Measurements from ENCODE around the gene GALNT2. TPM values are rescaled to one million over a fixed set of nuclear protein-coding genes. Genes with fewer than 3 reads are reported as not detected.

GALNT2 gene
- polyA plus RNA-seq, 2 of the 4 experiments (the other 2 are of a cell fraction), result 66.9 to 114 TPM

- peak overlapping the region; percentile 48 for H3K4me2 ChIP-seq
- 65% methylated on average over 12 of the region's 12 CpGs for WGBS (ENCODE audit: missing lambda C conversion rate)
- ATAC-seq (no peak; a peak in 1 of 6 replicates), DNase-seq (ENCODE audit: low read depth in 1 of 2, low spot score in 1 of 2) (no peak), FAIRE-seq (no peak)
- peak overlapping the region; percentile 24 to 29; a peak in 3 of 6 replicates for H3K27ac ChIP-seq
- TF ChIP-seq FOSL2 (IDR thresholded peaks at IDR 0.05) (no peak), FOSL2 (CRISPR knock-in tag; IDR thresholded peaks at IDR 0.05) (no peak), NPAS2 (CRISPR knock-in tag; IDR thresholded peaks at IDR 0.05; ENCODE audit: borderline replicate concordance) (no peak), REST (IDR thresholded peaks at IDR 0.05) (no peak), HES2 (IDR thresholded peaks at IDR 0.05) (no peak)
- POLR2A ChIA-PET, result no interaction called here
- no peak overlapping the region for H3K4me3 ChIP-seq
- H3K9me3 ChIP-seq, result no peaks in the 10 kb centered on the region
- CTCF ChIA-PET, result interaction anchor here (0.6 to 1.7 kb wide), 2 partner anchors 8 to 44 kb away, joined by 3 to 6 read pairs; no protein-coding TSS in a partner anchor
- peaks cover 30% of the 10 kb centered on the region for H3K4me1 ChIP-seq
These were observed 91.6 kb downstream of the GALNT2 start for GRCh38 chr1:230158415-230159291.

GRCh38 chr1:230159580-230159979 lies 92.5 kb downstream of the GALNT2 start:
- ChIA-PET POLR2A (no interaction called here), CTCF (no interaction called here)
- Histone ChIP-seq H3K4me1 (peaks cover 30% of the 10 kb centered on the region), H3K27ac (0 out of 6 replicates have a peak overlapping the region, but pooled peaks of 1 of the 2 experiments have one; percentile 4), H3K9me3 (no peaks in the 10 kb centered on the region), H3K4me2 (no peak overlapping the region), H3K4me3 (no peak overlapping the region)
- ATAC-seq (no peak), FAIRE-seq (no peak), DNase-seq (ENCODE audit: low read depth in 1 of 2, low spot score in 1 of 2) (no peak)
- WGBS (ENCODE audit: missing lambda C conversion rate), result 91% methylated on average over 6 of the region's 6 CpGs
- TF ChIP-seq FOSL2 (IDR thresholded peaks at IDR 0.05), result no peak
- no peak for TF ChIP-seq FOSL2 (CRISPR knock-in tag; IDR thresholded peaks at IDR 0.05)
- TF ChIP-seq CHD4 (IDR thresholded peaks at IDR 0.05; ENCODE audit: borderline replicate concordance), result no peak
- no peak for TF ChIP-seq CHD2 (IDR thresholded peaks at IDR 0.05; ENCODE audit: low read length, partially characterized antibody)

GRCh38 chr1:230160957-230161771 lies 94.1 kb downstream of the GALNT2 start:
- Histone ChIP-seq H3K4me1 (peaks cover 30% of the 10 kb centered on the region), H3K4me3 (no peak overlapping the region), H3K4me2 (peak overlapping the region; percentile 13; the same call in 1 of the 3 replicates), H3K9me3 (no peaks in the 10 kb centered on the region), H3K27ac (no peak overlapping the region)
- 83% methylated on average over 8 of the region's 8 CpGs for WGBS (ENCODE audit: missing lambda C conversion rate)
- no peak for ATAC-seq
- no peak for TF ChIP-seq TP53 (CRISPR knock-in tag; IDR thresholded peaks at IDR 0.05)
- no peak for TF ChIP-seq ZNF302 (CRISPR knock-in tag; IDR thresholded peaks at IDR 0.05)
- TF ChIP-seq ESRRA (IDR thresholded peaks at IDR 0.05; ENCODE audit: borderline replicate concordance, low read length), result no peak
- TF ChIP-seq RAD21 (conservative IDR thresholded peaks at IDR 0.05 in 1 of 2, IDR thresholded peaks at IDR 0.05 in 1 of 2), result no peak
- no peak for TF ChIP-seq MAZ (IDR thresholded peaks at IDR 0.05; ENCODE audit: borderline replicate concordance, low read depth, low read length)
- TF ChIP-seq SMC3 (IDR thresholded peaks at IDR 0.05), result no peak
- TF ChIP-seq KDM5A (IDR thresholded peaks at IDR 0.05), result no peak
- TF ChIP-seq NFE2L2 (conservative IDR thresholded peaks at IDR 0.05; ENCODE audit: low read length), result no peak
- no peak for TF ChIP-seq HES2 (IDR thresholded peaks at IDR 0.05)
- TF ChIP-seq CTCF (IDR thresholded peaks at IDR 0.05), result no peak
- ChIA-PET CTCF (interaction anchor here (0.9 to 1.2 kb wide), 2 partner anchors 13 to 499 kb away, joined by 3 read pairs; no protein-coding TSS in a partner anchor), POLR2A (no interaction called here)
- no peak for DNase-seq (ENCODE audit: low read depth in 1 of 2, low spot score in 1 of 2)
- FAIRE-seq, result no peak

Data from A549 (cell line).